Immature natural killer cell (primary cell): ENCODE measurements around the gene NACAD. TPM values are rescaled to one million over a fixed set of nuclear protein-coding genes. Genes with fewer than 3 reads are reported as not detected.

Experiments
- DNase-seq, 3 donors: peaks; one replicate each; pipeline ENCODE4 v3.0.0; 2022; ENCODE audit warnings: mixed read lengths in 1 of 3
- H3K27ac Mint-ChIP-seq, 6 donors: one replicate each; pipeline ENCODE4 v1.8.0; 2020; ENCODE audit warnings: mixed read lengths in 6 of 6, mild to moderate bottlenecking in 5 of 6, inconsistent platforms in 4 of 6, moderate library complexity in 3 of 6
- H3K27me3 Mint-ChIP-seq, 3 donors: one replicate each; pipeline ENCODE4 v1.8.0; 2020 to 2021; ENCODE audit warnings: low read depth in 3 of 3, mild to moderate bottlenecking in 3 of 3, mixed read lengths in 3 of 3, moderate library complexity in 3 of 3, inconsistent platforms in 1 of 3
- H3K36me3 Mint-ChIP-seq, 3 donors: one replicate each; pipeline ENCODE4 v1.8.0; 2020; ENCODE audit warnings: mixed read lengths in 3 of 3, inconsistent platforms in 2 of 3, mild to moderate bottlenecking in 2 of 3
- H3K4me1 Mint-ChIP-seq, 2 donors: one replicate each; pipeline ENCODE4 v1.8.0; 2020; ENCODE audit warnings: inconsistent platforms in 2 of 2, mild to moderate bottlenecking in 2 of 2, mixed read lengths in 2 of 2, moderate library complexity in 1 of 2
- H3K4me3 Mint-ChIP-seq, 5 donors: one replicate each; pipeline ENCODE4 v1.8.0; 2020; ENCODE audit warnings: mild to moderate bottlenecking in 5 of 5, mixed read lengths in 5 of 5, inconsistent platforms in 3 of 5, moderate library complexity in 3 of 5
- H3K9me3 Mint-ChIP-seq, 6 donors: one replicate each; pipeline ENCODE4 v1.8.0; 2020; ENCODE audit warnings: mild to moderate bottlenecking in 6 of 6, mixed read lengths in 6 of 6, inconsistent platforms in 4 of 6, moderate library complexity in 3 of 6
- polyA plus RNA-seq, 3 donors: library from polyadenylated mRNA; unstranded; fragments of 300-500 nt; fragmentation: Illumina TruSeq; gene quantifications; one replicate each; pipeline ENCODE4 v1.2.3, GENCODE V29; 2021

The NACAD gene
- polyA plus RNA-seq, 3 donors from 2014 or later, result 0.26 to 0.65 TPM; not detected in 1

- H3K36me3 Mint-ChIP-seq, result peaks cover 0 to 4% (median 0%) of the 10 kb centered on the region in 3 donors
- no peak for DNase-seq
- no peak overlapping the region for H3K4me3 Mint-ChIP-seq
- H3K9me3 Mint-ChIP-seq, result peaks cover 0 to 4% (median 0%) of the 10 kb centered on the region in 6 donors
- H3K4me1 Mint-ChIP-seq, result peaks cover 7 to 10% of the 10 kb centered on the region in 2 donors
- peaks cover 4 to 14% (median 12%) of the 10 kb centered on the region in 3 donors for H3K27me3 Mint-ChIP-seq
- no peak overlapping the region for H3K27ac Mint-ChIP-seq
Measured at GRCh38 chr7:45092100-45092930, 3.5 kb upstream of the NACAD start.

GRCh38 chr7:45089341-45089891 is 647 bp upstream of the NACAD start:
- Mint-ChIP-seq H3K9me3 (peaks cover 0 to 4% (median 0%) of the 10 kb centered on the region in 6 donors), H3K4me3 (peak overlapping the region; percentile 73 to 83 (median 79)), H3K36me3 (peaks cover 0 to 4% (median 0%) of the 10 kb centered on the region in 3 donors), H3K27me3 (peaks cover 4 to 12% (median 12%) of the 10 kb centered on the region in 3 donors), H3K27ac (peak overlapping the region in 4 of 6 donors; percentile 34 to 80 (median 63)), H3K4me1 (peaks cover 7 to 10% of the 10 kb centered on the region in 2 donors)
- peak; percentile 44 to 51 (median 46) for DNase-seq

DNA sequence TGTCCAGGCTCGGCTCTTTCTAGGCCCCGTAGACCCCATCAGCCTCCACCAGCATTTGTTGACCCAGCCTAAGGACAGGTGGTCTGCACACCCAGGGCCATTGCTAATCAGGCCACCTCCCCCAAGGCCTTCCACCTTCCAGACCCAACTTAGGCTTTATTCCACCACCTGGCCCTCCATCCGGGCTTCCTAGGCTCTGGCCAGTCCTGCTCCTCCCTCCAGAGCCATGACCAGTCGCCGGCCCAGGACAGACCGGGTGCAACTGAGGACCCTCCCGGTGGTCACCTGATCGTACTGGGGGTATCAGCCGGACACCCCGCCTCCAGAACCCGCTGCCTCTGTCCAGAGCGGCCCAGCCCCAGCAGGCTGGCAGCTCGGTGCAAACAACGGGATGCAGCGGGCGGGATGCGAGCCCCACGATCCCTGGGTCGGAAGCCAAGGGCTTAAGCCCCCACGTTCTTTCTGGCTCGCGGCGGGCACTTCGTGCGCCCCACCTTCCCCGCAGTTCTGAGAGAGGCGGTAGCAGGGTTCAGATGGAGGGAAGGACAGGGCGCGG is 545 bp downstream of the NACAD start:
- Mint-ChIP-seq H3K36me3 (no peaks in the 10 kb centered on the region), H3K27ac (no peak overlapping the region)

GRCh38 chr7:45087301-45088145 is 1.2 kb downstream of the NACAD start:
- DNase-seq, result no peak
- H3K9me3 Mint-ChIP-seq, result no peaks in the 10 kb centered on the region
- H3K4me1 Mint-ChIP-seq, result peaks cover 7 to 10% of the 10 kb centered on the region in 2 donors
- H3K27ac Mint-ChIP-seq, result peak overlapping the region in 2 of 6 donors; percentile 2 to 28
- no peaks in the 10 kb centered on the region for H3K36me3 Mint-ChIP-seq
- peaks cover 4 to 10% (median 10%) of the 10 kb centered on the region in 3 donors for H3K27me3 Mint-ChIP-seq
- H3K4me3 Mint-ChIP-seq, result peak overlapping the region; percentile 14 to 56 (median 42)

More for the DNA sequence above, 545 bp downstream of the NACAD start:
- peaks cover 4 to 12% (median 12%) of the 10 kb centered on the region in 3 donors for H3K27me3 Mint-ChIP-seq
- peaks cover 0 to 4% (median 0%) of the 10 kb centered on the region in 6 donors for H3K9me3 Mint-ChIP-seq
- H3K4me3 Mint-ChIP-seq, result peak overlapping the region in 4 of 5 donors; percentile 35 to 56 (median 48)
- no peak for DNase-seq
- H3K4me1 Mint-ChIP-seq, result peaks cover 7 to 10% of the 10 kb centered on the region in 2 donors

GRCh38 chr7:45086331-45087065 is 2.3 kb downstream of the NACAD start:
- Mint-ChIP-seq H3K27ac (peak overlapping the region in 2 of 6 donors; percentile 2 to 21), H3K27me3 (peaks cover 4 to 10% (median 8%) of the 10 kb centered on the region in 3 donors), H3K36me3 (no peaks in the 10 kb centered on the region), H3K9me3 (no peaks in the 10 kb centered on the region), H3K4me3 (peak overlapping the region in 2 of 5 donors; percentile 12 to 14), H3K4me1 (peaks cover 7 to 10% of the 10 kb centered on the region in 2 donors)
- DNase-seq, result no peak

GRCh38 chr7:45085619-45086200 is 3.1 kb downstream of the NACAD start:
- no peak overlapping the region for H3K27ac Mint-ChIP-seq
- H3K4me3 Mint-ChIP-seq, result no peak overlapping the region
- H3K27me3 Mint-ChIP-seq, result peaks cover 4 to 10% (median 8%) of the 10 kb centered on the region in 3 donors
- no peaks in the 10 kb centered on the region for H3K9me3 Mint-ChIP-seq
- no peaks in the 10 kb centered on the region for H3K36me3 Mint-ChIP-seq
- peaks cover 8 to 10% of the 10 kb centered on the region in 2 donors for H3K4me1 Mint-ChIP-seq
- DNase-seq, result no peak

DNA sequence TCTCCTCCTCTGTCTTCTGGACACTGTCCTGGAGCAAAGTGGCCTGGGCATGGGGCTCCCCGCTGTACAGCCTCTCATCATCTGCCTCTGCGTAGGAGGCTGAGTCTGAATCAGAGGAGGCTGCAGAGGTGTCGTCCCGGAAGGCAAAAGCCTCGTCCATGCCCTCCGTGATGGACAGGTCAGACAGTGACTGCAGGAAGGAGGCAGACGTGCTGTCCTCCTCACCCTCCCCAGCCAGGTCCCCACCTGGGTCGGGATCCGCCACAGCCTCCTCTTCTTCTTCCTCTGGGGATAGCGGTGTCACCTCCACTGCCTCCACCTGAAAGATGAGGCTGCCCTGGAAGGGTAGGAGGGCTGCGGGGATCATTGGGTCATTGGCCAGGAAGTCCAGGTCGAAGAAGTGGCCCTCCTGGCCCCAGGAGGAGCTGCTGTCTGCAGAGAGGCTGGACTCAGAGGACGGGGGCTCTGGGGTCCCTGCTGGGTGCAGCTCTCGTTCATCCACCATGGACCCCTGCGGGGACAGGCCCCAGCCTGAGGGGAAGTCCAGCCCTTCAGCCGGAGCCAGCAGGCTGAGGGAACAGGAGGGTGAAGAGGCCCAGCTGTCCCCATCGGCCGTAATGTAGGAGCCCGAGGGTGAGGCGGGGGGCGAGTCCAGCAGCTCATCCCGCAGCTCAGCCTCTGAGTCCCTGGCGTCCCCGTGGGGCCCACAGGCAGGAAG is 3.7 kb downstream of the NACAD start:
- H3K4me3 Mint-ChIP-seq, result no peak overlapping the region
- H3K4me1 Mint-ChIP-seq, result peaks cover 8 to 9% of the 10 kb centered on the region in 2 donors
- no peak overlapping the region for H3K27ac Mint-ChIP-seq
- DNase-seq, result no peak
- H3K27me3 Mint-ChIP-seq, result peaks cover 4 to 8% (median 7%) of the 10 kb centered on the region in 3 donors
- H3K9me3 Mint-ChIP-seq, result no peaks in the 10 kb centered on the region
- no peaks in the 10 kb centered on the region for H3K36me3 Mint-ChIP-seq

GRCh38 chr7:45084336-45084735 is 4.4 kb downstream of the NACAD start:
- Mint-ChIP-seq H3K27me3 (peaks cover under 1 to 4% (median under 1%) of the 10 kb centered on the region in 3 donors), H3K4me3 (no peak overlapping the region), H3K4me1 (peaks cover 2 to 3% of the 10 kb centered on the region in 2 donors), H3K27ac (peak overlapping the region in 1 of 6 donors; percentile 40), H3K36me3 (no peaks in the 10 kb centered on the region), H3K9me3 (no peaks in the 10 kb centered on the region)
- no peak for DNase-seq

- no peak overlapping the region for H3K4me3 Mint-ChIP-seq
- no peak for DNase-seq
- peaks cover 0 to 4% (median under 1%) of the 10 kb centered on the region in 3 donors for H3K27me3 Mint-ChIP-seq
- H3K9me3 Mint-ChIP-seq, result no peaks in the 10 kb centered on the region
- peaks cover 0 to 10% of the 10 kb centered on the region in 2 donors for H3K4me1 Mint-ChIP-seq
- no peak overlapping the region for H3K27ac Mint-ChIP-seq
- H3K36me3 Mint-ChIP-seq, result no peaks in the 10 kb centered on the region
Measured at GRCh38 chr7:45082831-45083331, 5.9 kb downstream of the NACAD start.

GRCh38 chr7:45082031-45082830 is 6.5 kb downstream of the NACAD start:
- H3K9me3 Mint-ChIP-seq, result no peaks in the 10 kb centered on the region
- no peaks in the 10 kb centered on the region for H3K36me3 Mint-ChIP-seq
- peaks cover 4 to 14% of the 10 kb centered on the region in 2 donors for H3K4me1 Mint-ChIP-seq
- H3K27me3 Mint-ChIP-seq, result peaks cover 0 to 4% (median 0%) of the 10 kb centered on the region in 3 donors
- H3K4me3 Mint-ChIP-seq, result no peak overlapping the region
- DNase-seq, result no peak
- H3K27ac Mint-ChIP-seq, result no peak overlapping the region

DNA sequence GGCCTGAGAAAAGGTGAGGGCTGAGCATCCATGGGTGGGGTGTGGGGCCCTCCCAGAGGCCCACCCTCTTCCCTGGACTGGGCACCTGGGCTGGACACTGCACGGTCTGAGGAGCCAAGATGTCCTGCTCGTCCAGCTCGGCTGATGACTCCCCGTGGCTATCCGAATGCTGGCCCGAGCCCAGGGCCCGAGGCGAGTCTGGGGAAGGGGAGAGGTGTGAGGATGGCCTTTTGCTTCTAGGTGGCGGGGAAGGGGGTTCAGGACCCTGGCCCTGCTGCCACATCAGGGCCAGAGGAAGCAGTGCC is 7.1 kb downstream of the NACAD start:
- H3K27ac Mint-ChIP-seq, result no peak overlapping the region
- no peak overlapping the region for H3K4me3 Mint-ChIP-seq
- H3K27me3 Mint-ChIP-seq, result peaks cover 0 to 4% (median 0%) of the 10 kb centered on the region in 3 donors
- no peaks in the 10 kb centered on the region for H3K36me3 Mint-ChIP-seq
- H3K9me3 Mint-ChIP-seq, result no peaks in the 10 kb centered on the region
- no peak for DNase-seq
- H3K4me1 Mint-ChIP-seq, result peaks cover 7 to 20% of the 10 kb centered on the region in 2 donors
